Endothelial cell of umbilical vein (primary cell): ENCODE results near the gene JAG2. TPM values are rescaled to one million over a fixed set of nuclear protein-coding genes. Genes with fewer than 3 reads are reported as not detected.

ENCODE experiments used
- BruUV-seq: library from RNA; stranded (reverse); fragments of 400-500 nt; replicated peaks from 2 replicates; lab custom pipeline; 2021; lab: Mats Ljungman, UMichigan
- CTCF ChIA-PET: fragments of 300-600, 350-600 bp; sonication (Branson Sonifier 250); formaldehyde crosslinking; loops from one replicate; lab custom pipeline; 2021; ENCODE audit warnings: antibody characterized with exemption, inconsistent platforms; lab: Charles Lee
- POLR2A ChIA-PET: fragments of 300-600, 350-600 bp; sonication (Branson Sonifier 250); formaldehyde crosslinking; loops from one replicate; lab custom pipeline; 2021; ENCODE audit warnings: antibody characterized with exemption, inconsistent platforms; lab: Charles Lee
- DNase-seq: peaks from one replicate; pipeline ENCODE4 v3.0.0-alpha.2; 2011; ENCODE audit warnings: low read depth, low spot score
- FAIRE-seq: peaks from 2 replicates; lab custom pipeline; 2011; peaks lifted over from hg19 to GRCh38; lab: Jason Lieb, UNC
- H2AFZ ChIP-seq: 2 replicates; pipeline ENCODE4 v1.6.0; 2012; ENCODE audit warnings: low read depth, low read length, control low read depth, inconsistent platforms
- H3K27ac ChIP-seq: 2 replicates; pipeline ENCODE4 v1.5.1; 2011; ENCODE audit warnings: low read depth, mild to moderate bottlenecking, control low read depth, low read length, moderate library complexity; ENCODE audit not compliant: insufficient read depth
- H3K27me3 ChIP-seq, 2 experiments: 2 replicates each; pipeline versions ENCODE4 v1.6.0 to v1.6.1; 2011; ENCODE audit warnings: low read length in 2 of 2, mixed read lengths in 1 of 2; ENCODE audit not compliant: control insufficient read depth in 2 of 2, insufficient read depth in 2 of 2
- H3K36me3 ChIP-seq, 2 experiments: 2 replicates in 1 of 2; 3 replicates in 1 of 2; pipeline ENCODE4 v1.5.1; 2011; ENCODE audit warnings: low read length in 2 of 2, mild to moderate bottlenecking in 1 of 2, moderate library complexity in 1 of 2; ENCODE audit not compliant: control insufficient read depth in 2 of 2, insufficient read depth in 2 of 2; ENCODE audit errors: extremely low read depth in 1 of 2
- H3K4me1 ChIP-seq: 3 replicates; pipeline ENCODE4 v1.5.1; 2011; ENCODE audit warnings: mild to moderate bottlenecking, low read length; ENCODE audit not compliant: control insufficient read depth, insufficient read depth; ENCODE audit errors: extremely low read depth
- H3K4me2 ChIP-seq: 2 replicates; pipeline ENCODE4 v1.6.1; 2011; ENCODE audit warnings: low read length, control low read depth, mixed read lengths; ENCODE audit not compliant: insufficient read depth
- H3K4me3 ChIP-seq, 3 experiments: fragments of 200-600 bp in 1 of 3; sonication (generic), shearing (Covaris generic) in 1 of 3; replicated peaks in 1 of 3; 2 replicates each; pipeline ENCODE4 v1.5.1; 2011 to 2016; ENCODE audit warnings: control low read depth in 3 of 3, low read length in 3 of 3, mild to moderate bottlenecking in 2 of 3, inconsistent platforms in 1 of 3, low read depth in 1 of 3, moderate library complexity in 1 of 3; ENCODE audit not compliant: insufficient read depth in 1 of 3
- H3K79me2 ChIP-seq: 2 replicates; pipeline ENCODE4 v1.6.0; 2012; ENCODE audit warnings: low read length, inconsistent platforms; ENCODE audit not compliant: control insufficient read depth, insufficient read depth
- H3K9ac ChIP-seq: replicated peaks from 2 replicates; pipeline ENCODE3; 2011; ENCODE audit warnings: low read length, control low read depth; ENCODE audit not compliant: insufficient read depth; ENCODE audit errors: extremely low read depth
- H3K9me1 ChIP-seq: replicated peaks from 3 replicates; pipeline ENCODE4 v1.6.0; 2011; ENCODE audit warnings: mild to moderate bottlenecking, low read length; ENCODE audit not compliant: control insufficient read depth, insufficient read depth; ENCODE audit errors: extremely low read depth
- H3K9me3 ChIP-seq: replicated peaks from 2 replicates; pipeline ENCODE4 v1.5.1; 2012; ENCODE audit warnings: low read length, inconsistent platforms; ENCODE audit not compliant: control insufficient read depth, insufficient read depth
- H4K20me1 ChIP-seq: replicated peaks from 2 replicates; pipeline ENCODE3; 2011; ENCODE audit warnings: mild to moderate bottlenecking, low read length; ENCODE audit not compliant: control insufficient read depth, insufficient read depth; ENCODE audit errors: extremely low read depth
- EZH2 ChIP-seq: IDR thresholded peaks from 2 replicates; pipeline ENCODE4 v1.6.1; 2012; ENCODE audit warnings: borderline replicate concordance, low read depth, mild to moderate bottlenecking, moderate library complexity, low read length, inconsistent platforms; ENCODE audit not compliant: severe bottlenecking
- FOS ChIP-seq: IDR thresholded peaks from 2 replicates; pipeline ENCODE4 v1.6.1; 2011; ENCODE audit warnings: mild to moderate bottlenecking, low read length, moderate library complexity, borderline replicate concordance; ENCODE audit not compliant: insufficient read depth
- GATA2 ChIP-seq: IDR thresholded peaks from 2 replicates; pipeline ENCODE4 v1.7.0; 2011; ENCODE audit warnings: low read depth, mild to moderate bottlenecking, moderate library complexity, mixed read lengths, low read length; ENCODE audit not compliant: insufficient read length, insufficient read depth
- JUN ChIP-seq: IDR thresholded peaks from 2 replicates; pipeline ENCODE4 v1.6.1; 2011; ENCODE audit warnings: borderline replicate concordance, low read depth; ENCODE audit not compliant: insufficient read length, insufficient read depth
- MYC ChIP-seq: IDR thresholded peaks from one replicate; pipeline ENCODE4 v1.6.1; 2011; ENCODE audit warnings: mild to moderate bottlenecking, low read depth, low read length
- POLR2A ChIP-seq: IDR thresholded peaks from 2 replicates; pipeline ENCODE4 v1.6.1; 2012; ENCODE audit warnings: low read depth, mild to moderate bottlenecking, control low read depth, low read length
- POLR2AphosphoS5 ChIP-seq: IDR thresholded peaks from 2 replicates; pipeline ENCODE4 v1.6.1; 2012; ENCODE audit warnings: low read depth, mild to moderate bottlenecking, control low read depth, low read length, moderate library complexity; ENCODE audit not compliant: insufficient read depth
- dilution Hi-C: fragments of 300-500 bp; cut with MboI; formaldehyde crosslinking; loops from one replicate; pipeline ENCODE4 v1.15.0; 2019; ENCODE audit warnings: low sequenced_read_pairs; ENCODE audit not compliant: extremely low pct_ligation_motif_present
- intact Hi-C: fragments of 100-400 bp; cut with micrococcal nuclease; formaldehyde crosslinking; loops from one replicate; pipeline ENCODE4 v1.10.0; 2022
- polyA plus RNA-seq, 4 experiments: library from polyadenylated mRNA; depleted of rRNA in 3 of 4; stranded (reverse) in 3 of 4; unstranded in 1 of 4; fragments of >200 nt; gene quantifications; 2 replicates each; pipeline versions ENCODE4 v1.2.1 to v1.2.3, GENCODE V29; 2011 to 2012; ENCODE audit warnings: missing spikeins in 1 of 4
- total RNA-seq: library from RNA; stranded (reverse); gene quantifications from 2 replicates; pipeline ENCODE4 v1.2.3, GENCODE V29; 2021
- TF ChIP-seq, protein P1 (sequence below): IDR thresholded peaks from 2 replicates; pipeline ENCODE4 v1.6.1; 2011; ENCODE audit not compliant: insufficient read depth, insufficient read length
- TF ChIP-seq, protein P2 (sequence below), 2 donors: IDR thresholded peaks; 1 replicate in 1 of 2; 2 replicates in 1 of 2; pipeline ENCODE4 v1.5.1; 2011; ENCODE audit warnings: low read length in 2 of 2, mild to moderate bottlenecking in 2 of 2, moderate library complexity in 2 of 2, control low read depth in 1 of 2, inconsistent platforms in 1 of 2, low read depth in 1 of 2; ENCODE audit not compliant: insufficient read depth in 1 of 2; ENCODE audit errors: extremely low read depth in 1 of 2

The JAG2 gene
- total and polyA plus RNA-seq, 2 donors (not counting 3 experiments of a cell fraction or from before 2014, with no cell fraction given) = 105 to 128 TPM

DNA sequence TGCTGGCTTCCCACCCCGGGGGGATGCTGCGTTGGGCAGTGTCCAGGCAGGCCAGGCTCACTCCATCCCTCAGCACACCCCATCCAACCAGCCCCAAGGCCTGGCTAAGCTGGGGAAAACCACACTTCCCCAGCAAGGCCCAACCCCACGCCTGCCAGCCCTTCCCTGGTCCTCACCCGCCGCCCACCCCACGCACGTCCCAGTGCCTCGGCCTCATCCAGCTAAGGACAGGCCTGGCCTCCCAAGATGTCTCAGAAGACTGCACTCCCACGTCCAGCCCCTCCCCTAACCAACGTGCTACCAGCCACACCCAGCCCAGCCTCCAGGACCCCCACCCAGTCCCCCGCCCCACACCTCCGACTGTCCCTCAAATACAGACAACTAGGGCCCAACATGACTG is 9.8 kb downstream of the JAG2 start:
- Histone ChIP-seq H3K27ac (no peak overlapping the region), H3K4me2 (no peak overlapping the region), H3K9me3 (no peaks in the 10 kb centered on the region), H3K27me3 (no peaks in the 10 kb centered on the region), H4K20me1 (no peaks in the 10 kb centered on the region), H3K4me3 (no peak overlapping the region), H3K36me3 (peaks cover 0 to 18% of the 10 kb centered on the region in 2 experiments), H2AFZ (no peak overlapping the region), H3K9me1 (no peaks in the 10 kb centered on the region), H3K79me2 (peaks cover 56% of the 10 kb centered on the region), H3K4me1 (no peaks in the 10 kb centered on the region), H3K9ac (no peak overlapping the region)
- BruUV-seq = no TSS peak
- no peak for DNase-seq
- intact Hi-C loops = no loop called here
- no peak for TF ChIP-seq MYC
- TF ChIP-seq FOS = no peak
- TF ChIP-seq, protein P1, sequence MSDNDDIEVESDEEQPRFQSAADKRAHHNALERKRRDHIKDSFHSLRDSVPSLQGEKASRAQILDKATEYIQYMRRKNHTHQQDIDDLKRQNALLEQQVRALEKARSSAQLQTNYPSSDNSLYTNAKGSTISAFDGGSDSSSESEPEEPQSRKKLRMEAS = no peak
- no peak for TF ChIP-seq POLR2A
- no peak for TF ChIP-seq POLR2AphosphoS5
- no peak for TF ChIP-seq JUN
- no peak for TF ChIP-seq GATA2
- TF ChIP-seq, protein P2, sequence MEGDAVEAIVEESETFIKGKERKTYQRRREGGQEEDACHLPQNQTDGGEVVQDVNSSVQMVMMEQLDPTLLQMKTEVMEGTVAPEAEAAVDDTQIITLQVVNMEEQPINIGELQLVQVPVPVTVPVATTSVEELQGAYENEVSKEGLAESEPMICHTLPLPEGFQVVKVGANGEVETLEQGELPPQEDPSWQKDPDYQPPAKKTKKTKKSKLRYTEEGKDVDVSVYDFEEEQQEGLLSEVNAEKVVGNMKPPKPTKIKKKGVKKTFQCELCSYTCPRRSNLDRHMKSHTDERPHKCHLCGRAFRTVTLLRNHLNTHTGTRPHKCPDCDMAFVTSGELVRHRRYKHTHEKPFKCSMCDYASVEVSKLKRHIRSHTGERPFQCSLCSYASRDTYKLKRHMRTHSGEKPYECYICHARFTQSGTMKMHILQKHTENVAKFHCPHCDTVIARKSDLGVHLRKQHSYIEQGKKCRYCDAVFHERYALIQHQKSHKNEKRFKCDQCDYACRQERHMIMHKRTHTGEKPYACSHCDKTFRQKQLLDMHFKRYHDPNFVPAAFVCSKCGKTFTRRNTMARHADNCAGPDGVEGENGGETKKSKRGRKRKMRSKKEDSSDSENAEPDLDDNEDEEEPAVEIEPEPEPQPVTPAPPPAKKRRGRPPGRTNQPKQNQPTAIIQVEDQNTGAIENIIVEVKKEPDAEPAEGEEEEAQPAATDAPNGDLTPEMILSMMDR (IDR thresholded peaks at IDR 0.05; ENCODE audit: extremely low read depth in 1 of 2, insufficient read depth in 1 of 2, low read depth in 1 of 2, low read length in 2 of 2) = no peak
- TF ChIP-seq EZH2 = no peak
- ChIA-PET POLR2A (no interaction called here), CTCF (interaction anchor here (2.5 kb wide), 1 partner anchor 10 kb away, joined by 11 read pairs; the partner anchor contains the start of gene JAG2)
- dilution Hi-C loops = no loop called here
- no peak for FAIRE-seq
